IMR-90 (cell line): ENCODE data around the gene FHL2. TPM values are rescaled to one million over a fixed set of nuclear protein-coding genes. Genes with fewer than 3 reads are reported as not detected.

Source experiments
- ATAC-seq: fragments of 200-7000 bp; cut with Tn5 transposase; 2 replicates; pipeline ENCODE4 v1.9.1; 2020; ENCODE audit warnings: low read depth, mild to moderate bottlenecking, moderate library complexity
- BruUV-seq: library from RNA; stranded (reverse); fragments of 400-500 nt; replicated peaks from 2 replicates; lab custom pipeline; 2021; lab: Mats Ljungman, UMichigan
- CTCF ChIA-PET: fragments of 300-600 bp; formaldehyde crosslinking; extraction: SDS; loops from one replicate; lab custom pipeline; 2021; ENCODE audit warnings: antibody characterized with exemption; lab: Yijun Ruan, JAX
- POLR2A ChIA-PET: fragments of 300-600 bp; sonication (Branson Sonifier 250); formaldehyde crosslinking; loops from one replicate; lab custom pipeline; 2022; ENCODE audit warnings: antibody characterized with exemption; ENCODE audit not compliant: unreplicated experiment; lab: Charles Lee
- DNase-seq: peaks from one replicate; pipeline ENCODE4 v3.0.0; 2013
- H2AFZ ChIP-seq: replicated peaks from 2 replicates; pipeline ENCODE3; 2013; ENCODE audit warnings: low read length, mild to moderate bottlenecking; ENCODE audit not compliant: poor library complexity
- H2AK5ac ChIP-seq: 2 replicates; pipeline ENCODE4 v1.6.1; 2013; ENCODE audit warnings: low read depth, low read length, inconsistent platforms
- H2AK9ac ChIP-seq: replicated peaks from 2 replicates; pipeline ENCODE3; 2013; ENCODE audit warnings: mild to moderate bottlenecking, low read depth, low read length, moderate library complexity; ENCODE audit not compliant: poor library complexity
- H2BK120ac ChIP-seq: 2 replicates; pipeline ENCODE4 v1.6.1; 2013; ENCODE audit warnings: low read depth, low read length, inconsistent platforms
- H2BK15ac ChIP-seq: 3 replicates; pipeline ENCODE4 v1.6.1; 2013; ENCODE audit warnings: low read depth, low read length, inconsistent platforms
- H2BK20ac ChIP-seq: 2 replicates; pipeline ENCODE4 v1.6.1; 2013; ENCODE audit warnings: low read depth, mild to moderate bottlenecking, inconsistent platforms, low read length, moderate library complexity
- H2BK5ac ChIP-seq: 2 replicates; pipeline ENCODE4 v1.6.1; 2013; ENCODE audit warnings: mild to moderate bottlenecking, low read depth, low read length, inconsistent platforms; ENCODE audit not compliant: poor library complexity, severe bottlenecking
- H3K14ac ChIP-seq: replicated peaks from 2 replicates; pipeline ENCODE4 v1.6.1; 2013; ENCODE audit warnings: low read depth, low read length, inconsistent platforms
- H3K18ac ChIP-seq: 2 replicates; pipeline ENCODE4 v1.6.1; 2013; ENCODE audit warnings: low read depth, low read length, control low read depth
- H3K23ac ChIP-seq: 2 replicates; pipeline ENCODE4 v1.6.1; 2013; ENCODE audit warnings: low read depth, low read length, inconsistent platforms
- H3K27ac ChIP-seq: 2 replicates; pipeline ENCODE4 v1.5.1; 2013; ENCODE audit warnings: mild to moderate bottlenecking, control low read depth, low read length; ENCODE audit not compliant: insufficient read depth
- H3K27me3 ChIP-seq: 2 replicates; pipeline ENCODE4 v1.6.1; 2013; ENCODE audit warnings: low read length; ENCODE audit not compliant: control insufficient read depth, insufficient read depth
- H3K36me3 ChIP-seq: 2 replicates; pipeline ENCODE4 v1.6.1; 2013; ENCODE audit warnings: low read length, mixed read lengths; ENCODE audit not compliant: control insufficient read depth, insufficient read depth
- H3K4ac ChIP-seq: 2 replicates; pipeline ENCODE4 v1.6.1; 2013; ENCODE audit warnings: low read depth, low read length, inconsistent platforms
- H3K4me1 ChIP-seq: 2 replicates; pipeline ENCODE4 v1.6.1; 2013; ENCODE audit warnings: low read length, mixed read lengths; ENCODE audit not compliant: control insufficient read depth, insufficient read depth
- H3K4me2 ChIP-seq: 2 replicates; pipeline ENCODE4 v1.6.1; 2013; ENCODE audit warnings: low read depth, mild to moderate bottlenecking, control low read depth, low read length, moderate library complexity
- H3K4me3 ChIP-seq: 2 replicates; pipeline ENCODE4 v1.5.1; 2013; ENCODE audit warnings: low read depth, mild to moderate bottlenecking, control low read depth, low read length, moderate library complexity; ENCODE audit not compliant: insufficient read depth
- H3K56ac ChIP-seq: 2 replicates; pipeline ENCODE4 v1.6.1; 2013; ENCODE audit warnings: low read length, inconsistent platforms; ENCODE audit not compliant: insufficient read depth; ENCODE audit errors: extremely low read depth
- H3K79me1 ChIP-seq, 2 experiments: 2 replicates each; pipeline ENCODE4 v1.6.1; 2013; ENCODE audit warnings: low read length in 2 of 2, inconsistent platforms in 1 of 2, low read depth in 1 of 2
- H3K9ac ChIP-seq: 2 replicates; pipeline ENCODE4 v1.6.1; 2013; ENCODE audit warnings: low read depth, low read length, control low read depth
- H3K9me1 ChIP-seq: 2 replicates; pipeline ENCODE4 v1.6.1; 2013; ENCODE audit warnings: low read length, inconsistent platforms; ENCODE audit not compliant: insufficient read depth
- H3K9me3 ChIP-seq: 2 replicates; pipeline ENCODE4 v1.6.1; 2013; ENCODE audit warnings: low read length; ENCODE audit not compliant: control insufficient read depth, insufficient read depth
- H4K20me1 ChIP-seq: 2 replicates; pipeline ENCODE4 v1.6.1; 2013; ENCODE audit warnings: low read length, inconsistent platforms; ENCODE audit not compliant: insufficient read depth
- H4K5ac ChIP-seq: 2 replicates; pipeline ENCODE4 v1.6.1; 2013; ENCODE audit warnings: mild to moderate bottlenecking, low read depth, low read length, control low read depth
- H4K8ac ChIP-seq, 2 experiments: 2 replicates each; pipeline ENCODE4 v1.6.1; 2013; ENCODE audit warnings: low read depth in 2 of 2, low read length in 2 of 2, control low read depth in 1 of 2, inconsistent platforms in 1 of 2
- H4K91ac ChIP-seq: 2 replicates; pipeline ENCODE4 v1.6.1; 2013; ENCODE audit warnings: low read depth, low read length, inconsistent platforms; ENCODE audit not compliant: insufficient read depth
- MXI1 ChIP-seq: IDR thresholded peaks from 2 replicates; pipeline ENCODE4 v1.6.1; 2012; ENCODE audit warnings: low read depth, mild to moderate bottlenecking, low read length, moderate library complexity, borderline replicate concordance
- WGBS, 2 experiments: methylation state at CpG; one replicate each; pipeline versions ENCODE4 v1.1.5 to v1.1.7; 2013; ENCODE audit warnings: missing lambda C conversion rate in 2 of 2; ENCODE audit not compliant: insufficient read length in 1 of 2; ENCODE audit errors: extremely low coverage in 2 of 2; 5-methylcytosine and 5-hydroxymethylcytosine counted together
- dilution Hi-C: fragments of 300-500 bp; cut with HindIII; formaldehyde crosslinking; loops from one replicate; pipeline ENCODE4 v1.14.3; 2018; ENCODE audit warnings: low sequenced_read_pairs; ENCODE audit not compliant: unreplicated experiment
- in situ Hi-C: fragments of 300-500 bp; cut with MboI; formaldehyde crosslinking; loops from 3 replicates; pipeline ENCODE4 v1.14.3; 2019; ENCODE audit warnings: low sequenced_read_pairs, inconsistent platforms, mixed read lengths
- intact Hi-C: fragments of 100-400 bp; cut with micrococcal nuclease; formaldehyde crosslinking; loops from 2 replicates; pipeline ENCODE4 v1.10.0; 2022
- polyA plus RNA-seq, 3 experiments: library from polyadenylated mRNA; depleted of rRNA; stranded (reverse); fragments of >200 nt; gene quantifications; 2 replicates each; pipeline ENCODE4 v1.2.3, GENCODE V29; 2012; ENCODE audit warnings: low replicate concordance in 1 of 3
- total RNA-seq: library from RNA; depleted of rRNA; stranded (reverse); fragments of >200 nt; gene quantifications from 2 replicates; pipeline ENCODE4 v1.2.3, GENCODE V29; 2012
- TF ChIP-seq, protein P1 (sequence below): conservative IDR thresholded peaks from 2 replicates; pipeline ENCODE4 v1.5.1; 2012; ENCODE audit warnings: mild to moderate bottlenecking, low read depth, low read length, improper control_type of control experiment

The FHL2 gene
- total and polyA plus RNA-seq, 2 of the 4 experiments (the other 2 are of a cell fraction): 464 to 550 TPM

DNA sequence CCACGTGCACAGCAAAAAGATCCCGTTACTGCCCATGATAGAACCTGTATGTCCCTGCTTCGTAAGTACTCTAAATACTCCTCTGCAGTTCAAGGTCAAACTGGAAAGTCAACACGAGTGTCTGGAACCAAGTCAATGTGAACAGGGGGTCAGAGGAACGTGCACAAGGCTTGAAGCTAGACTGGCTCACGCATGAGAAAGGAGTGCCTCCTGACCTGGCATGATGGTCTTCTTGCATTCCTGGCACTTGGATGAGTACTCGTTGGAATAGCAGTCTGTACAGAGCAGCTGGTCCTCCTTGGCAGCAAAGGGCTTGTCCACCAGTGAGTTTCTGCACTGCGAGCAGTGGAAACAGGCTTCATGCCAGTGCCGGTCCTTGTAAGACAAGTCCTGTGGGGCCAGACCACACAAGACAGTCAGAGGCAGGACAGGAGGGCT, 25.5 kb downstream of the FHL2 start:
- Histone ChIP-seq H2BK20ac (no peak overlapping the region; the same call in 1 of the 2 replicates), H3K4me1 (peaks cover 50% of the 10 kb centered on the region), H3K27me3 (no peaks in the 10 kb centered on the region), H2BK120ac (peak overlapping the region; percentile 61), H3K36me3 (peaks cover 75% of the 10 kb centered on the region), H3K79me1 (peaks cover 49 to 88% of the 10 kb centered on the region in 2 experiments), H4K20me1 (peaks cover 63% of the 10 kb centered on the region), H2AFZ (no peak overlapping the region), H3K27ac (peak overlapping the region; percentile 83), H3K23ac (peak overlapping the region; percentile 9), H2AK9ac (no peak overlapping the region), H4K5ac (peak overlapping the region; percentile 80), H3K4me3 (no peak overlapping the region), H3K14ac (peak overlapping the region; percentile 34), H2BK15ac (no peak overlapping the region), H3K9ac (peak overlapping the region; percentile 8; the same call in 1 of the 2 replicates), H3K4me2 (peak overlapping the region; percentile 6; the same call in 1 of the 2 replicates), H3K56ac (no peak overlapping the region), H3K9me3 (no peaks in the 10 kb centered on the region), H2BK5ac (peak overlapping the region; percentile 97), H4K8ac (peak overlapping the region; percentile 5 to 88; a peak in 3 of 4 replicates), H3K4ac (peak overlapping the region; percentile 93), H3K9me1 (peaks cover 37% of the 10 kb centered on the region), H3K18ac (peak overlapping the region; percentile 77), H4K91ac (peak overlapping the region; percentile 18; the same call in 1 of the 2 replicates), H2AK5ac (peak overlapping the region; percentile 41; the same call in 1 of the 2 replicates)
- ChIA-PET CTCF (no interaction called here), POLR2A (no interaction called here)
- dilution Hi-C loops: no loop called here
- TF ChIP-seq, protein P1, sequence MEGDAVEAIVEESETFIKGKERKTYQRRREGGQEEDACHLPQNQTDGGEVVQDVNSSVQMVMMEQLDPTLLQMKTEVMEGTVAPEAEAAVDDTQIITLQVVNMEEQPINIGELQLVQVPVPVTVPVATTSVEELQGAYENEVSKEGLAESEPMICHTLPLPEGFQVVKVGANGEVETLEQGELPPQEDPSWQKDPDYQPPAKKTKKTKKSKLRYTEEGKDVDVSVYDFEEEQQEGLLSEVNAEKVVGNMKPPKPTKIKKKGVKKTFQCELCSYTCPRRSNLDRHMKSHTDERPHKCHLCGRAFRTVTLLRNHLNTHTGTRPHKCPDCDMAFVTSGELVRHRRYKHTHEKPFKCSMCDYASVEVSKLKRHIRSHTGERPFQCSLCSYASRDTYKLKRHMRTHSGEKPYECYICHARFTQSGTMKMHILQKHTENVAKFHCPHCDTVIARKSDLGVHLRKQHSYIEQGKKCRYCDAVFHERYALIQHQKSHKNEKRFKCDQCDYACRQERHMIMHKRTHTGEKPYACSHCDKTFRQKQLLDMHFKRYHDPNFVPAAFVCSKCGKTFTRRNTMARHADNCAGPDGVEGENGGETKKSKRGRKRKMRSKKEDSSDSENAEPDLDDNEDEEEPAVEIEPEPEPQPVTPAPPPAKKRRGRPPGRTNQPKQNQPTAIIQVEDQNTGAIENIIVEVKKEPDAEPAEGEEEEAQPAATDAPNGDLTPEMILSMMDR: no peak
- no peak for TF ChIP-seq MXI1
- intact Hi-C loops: no loop called here
- in situ Hi-C loops: no loop called here
- DNase-seq (peak; percentile 59), ATAC-seq (no peak)
- no TSS peak for BruUV-seq
- WGBS, 2 experiments: 53% methylated on average over 6 of the region's 9 CpGs; no CpG with 5 or more reads in 1 of the 2 experiments
